HepG2 (cell line): Measurements from ENCODE around the gene SAXO1. TPM values are rescaled to one million over a fixed set of nuclear protein-coding genes. Genes with fewer than 3 reads are reported as not detected.

Source experiments
- ATAC-seq: fragments of 200-7000 bp; cut with Tn5 transposase; 3 replicates; pipeline ENCODE4 v1.9.1; 2020; ENCODE audit warnings: mild to moderate bottlenecking, moderate library complexity
- BruUV-seq: library from RNA; stranded (reverse); fragments of 400-500 nt; replicated peaks from 2 replicates; lab custom pipeline; 2021; lab: Mats Ljungman, UMichigan
- CTCF ChIA-PET: fragments of 300-600 bp; formaldehyde crosslinking; extraction: SDS; loops from one replicate; lab custom pipeline; 2021; ENCODE audit warnings: low total read pairs, inconsistent platforms, low intra/inter-chr PET ratio; lab: Yijun Ruan, JAX
- POLR2A ChIA-PET: fragments of 350-600 bp; sonication (Branson Sonifier 250); formaldehyde crosslinking; loops from one replicate; lab custom pipeline; 2020; ENCODE audit warnings: antibody characterized with exemption, inconsistent platforms; lab: Yijun Ruan, JAX
- DNase-seq: peaks from one replicate; pipeline ENCODE4 v3.0.0-alpha.2; 2015; ENCODE audit warnings: low spot score
- FAIRE-seq: peaks from 3 replicates; lab custom pipeline; 2011; peaks lifted over from hg19 to GRCh38; lab: Jason Lieb, UNC
- H2AFZ ChIP-seq: one replicate; pipeline ENCODE4 v1.6.1; 2011; ENCODE audit warnings: low read length, inconsistent platforms
- H3K27ac ChIP-seq: fragments of 300-600 bp; 3 replicates; pipeline ENCODE4 v1.8.0; 2011; ENCODE audit warnings: mixed run types, mild to moderate bottlenecking, mixed read lengths, low read length, inconsistent platforms; ENCODE audit not compliant: insufficient read depth; ENCODE audit errors: extremely low read length
- H3K27me3 ChIP-seq, 2 experiments: fragments of 200-600 bp in 1 of 2; 2 replicates in 1 of 2; 3 replicates in 1 of 2; pipeline versions ENCODE4 v1.6.0 to v1.8.0; 2011; ENCODE audit warnings: low read length in 2 of 2, mild to moderate bottlenecking in 2 of 2, moderate library complexity in 2 of 2, inconsistent platforms in 1 of 2; ENCODE audit not compliant: insufficient read depth in 2 of 2, control insufficient read depth in 1 of 2
- H3K36me3 ChIP-seq, 2 experiments: fragments of 200-600 bp in 1 of 2; replicated peaks in 1 of 2; 2 replicates in 1 of 2; 3 replicates in 1 of 2; pipeline versions ENCODE4 v1.5.1 to v1.8.0; 2011; ENCODE audit warnings: low read length in 2 of 2, inconsistent platforms in 1 of 2; ENCODE audit not compliant: insufficient read depth in 2 of 2, control insufficient read depth in 1 of 2
- H3K4me1 ChIP-seq: 2 replicates; pipeline ENCODE4 v1.5.1; 2012; ENCODE audit warnings: low read length, inconsistent platforms; ENCODE audit not compliant: insufficient read depth
- H3K4me2 ChIP-seq: 2 replicates; pipeline ENCODE4 v1.6.0; 2011; ENCODE audit warnings: low read depth, low read length, inconsistent platforms
- H3K4me3 ChIP-seq, 3 experiments: fragments of 200-600 bp in 1 of 3; sonication (generic), shearing (Covaris generic) in 1 of 3; replicated peaks in 1 of 3; 2 replicates each; pipeline ENCODE4 v1.5.1; 2011 to 2016; ENCODE audit warnings: low read length in 3 of 3, inconsistent platforms in 2 of 3, low read depth in 2 of 3, mild to moderate bottlenecking in 2 of 3, control low read depth in 1 of 3, mixed read lengths in 1 of 3; ENCODE audit not compliant: insufficient read depth in 1 of 3
- H3K79me2 ChIP-seq: one replicate; pipeline ENCODE4 v1.6.1; 2011; ENCODE audit warnings: low read length, inconsistent platforms; ENCODE audit not compliant: insufficient read depth
- H3K9ac ChIP-seq: 2 replicates; pipeline ENCODE4 v1.6.0; 2011; ENCODE audit warnings: mild to moderate bottlenecking, low read depth, low read length, inconsistent platforms; ENCODE audit not compliant: insufficient read depth
- H3K9me3 ChIP-seq: 2 replicates; pipeline ENCODE4 v1.5.1; 2012; ENCODE audit warnings: mild to moderate bottlenecking, low read length
- H4K20me1 ChIP-seq: 2 replicates; pipeline ENCODE4 v1.6.0; 2011; ENCODE audit warnings: inconsistent platforms, mild to moderate bottlenecking, low read length, moderate library complexity; ENCODE audit not compliant: insufficient read depth
- CTCF ChIP-seq: sonication (generic); formaldehyde crosslinking; IDR thresholded peaks from 2 replicates; pipeline ENCODE4 v1.5.0; 2020; ENCODE audit warnings: mild to moderate bottlenecking, missing genetic modification reagents, moderate library complexity
- NFYC ChIP-seq: IDR thresholded peaks from 2 replicates; pipeline ENCODE4 v1.6.1; 2016; ENCODE audit warnings: missing genetic modification reagents, missing compliant biosample characterization
- ZFP90 ChIP-seq: sonication (generic); formaldehyde crosslinking; IDR thresholded peaks from 2 replicates; pipeline ENCODE4 v1.8.0; 2022; ENCODE audit warnings: missing genetic modification reagents, mild to moderate bottlenecking, inconsistent platforms, borderline replicate concordance
- ZNF12 ChIP-seq: sonication (generic); formaldehyde crosslinking; IDR thresholded peaks from 2 replicates; pipeline ENCODE4 v1.5.0; 2020; ENCODE audit warnings: missing genetic modification reagents
- ZNF20 ChIP-seq: sonication (generic); formaldehyde crosslinking; IDR thresholded peaks from 2 replicates; pipeline ENCODE4 v1.4.0; 2020; ENCODE audit warnings: mild to moderate bottlenecking, moderate library complexity, missing genetic modification reagents
- ZNF549 ChIP-seq: sonication (generic); formaldehyde crosslinking; IDR thresholded peaks from 2 replicates; pipeline ENCODE4 v1.5.0; 2020; ENCODE audit warnings: missing genetic modification reagents
- ZNF713 ChIP-seq: sonication (generic); formaldehyde crosslinking; IDR thresholded peaks from 2 replicates; pipeline ENCODE4 v1.4.0; 2020; ENCODE audit warnings: mild to moderate bottlenecking, missing genetic modification reagents
- ZSCAN25 ChIP-seq: sonication (generic); formaldehyde crosslinking; IDR thresholded peaks from 2 replicates; pipeline ENCODE4 v1.8.0; 2022; ENCODE audit warnings: mild to moderate bottlenecking, missing genetic modification reagents
- WGBS: methylation state at CpG from one replicate; pipeline ENCODE4 v1.1.6; 2017; ENCODE audit warnings: low lambda C conversion rate; 5-methylcytosine and 5-hydroxymethylcytosine counted together
- in situ Hi-C: cut with HindIII; loops from 2 replicates; pipeline ENCODE4 v1.10.0; 2017; ENCODE audit warnings: low pct_unique_long_range_greater_than_20kb; ENCODE audit not compliant: extremely low pct_ligation_motif_present
- intact Hi-C: fragments of 100-400 bp; cut with micrococcal nuclease; formaldehyde crosslinking; loops from one replicate; pipeline ENCODE4 v1.10.0; 2022; ENCODE audit not compliant: unreplicated experiment
- polyA plus RNA-seq, 8 experiments: library from polyadenylated mRNA; depleted of rRNA in 3 of 8; stranded (reverse) in 7 of 8; unstranded in 1 of 8; fragments of >200 nt; fragmentation: Illumina TruSeq in 4 of 8; extraction: Trizol in 4 of 8; gene quantifications; 2 replicates each; pipeline versions ENCODE4 v1.2.1 to v1.2.3, GENCODE V29; 2011 to 2016; ENCODE audit warnings: low read depth in 4 of 8, missing spikeins in 1 of 8, mixed read lengths in 1 of 8; ENCODE audit not compliant: insufficient read depth in 1 of 8
- total RNA-seq, 5 experiments: library from RNA; depleted of rRNA; stranded (reverse); fragments of >200 nt; fragmentation: Illumina TruSeq; extraction: Trizol; gene quantifications; 2 replicates each; pipeline ENCODE4 v1.2.3, GENCODE V29; 2016; ENCODE audit warnings: low read depth in 1 of 5

The SAXO1 gene
- total and polyA plus RNA-seq, 2 of the 13 experiments (the other 11 are each of a cell fraction or from before 2014, with no cell fraction given) = not detected

DNA sequence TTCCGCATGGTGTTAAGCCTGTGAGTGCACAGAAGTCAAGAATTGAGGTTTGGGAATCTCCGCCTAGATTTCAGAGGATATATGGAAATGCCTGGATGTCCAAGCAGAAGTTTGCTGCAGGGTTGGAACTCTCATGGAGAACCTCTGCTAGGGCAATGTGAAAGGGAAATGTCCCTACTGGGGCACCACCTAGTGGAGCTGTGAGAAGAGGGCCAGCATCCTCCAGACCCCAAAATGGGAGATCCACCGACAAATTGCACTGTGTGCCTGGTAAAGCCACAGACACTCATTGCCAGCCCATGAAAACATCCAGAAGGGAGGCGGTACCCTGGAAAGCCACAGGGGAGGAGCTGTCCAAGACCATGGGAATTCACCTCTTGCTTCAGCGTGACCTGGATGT is 3.6 kb upstream of the SAXO1 start:
- ATAC-seq = peak; percentile 63; the same call in 2 of the 3 replicates
- no peak for DNase-seq
- no peak overlapping the region for H3K4me2 ChIP-seq
- no peak overlapping the region for H3K9ac ChIP-seq
- FAIRE-seq = no peak
- POLR2A ChIA-PET = no interaction called here
- in situ Hi-C loops = loop anchor here (25.0 kb wide), 1 partner anchor 1224 kb away; no protein-coding TSS in a partner anchor
- no peak overlapping the region for H2AFZ ChIP-seq
- no peak for TF ChIP-seq ZSCAN25
- TF ChIP-seq CTCF = peak; percentile 29; the same call in 1 of the 2 replicates
- TF ChIP-seq, all 625 proteins: peak for 1
- CTCF ChIA-PET = no interaction called here
- Histone ChIP-seq H3K4me1 (no peaks in the 10 kb centered on the region), H3K27me3 (0 out of 5 replicates have a peak, but pooled peaks cover 0 to 5% of the 10 kb centered on the region in 2 experiments), H3K9me3 (no peaks in the 10 kb centered on the region), H3K4me3 (no peak overlapping the region), H4K20me1 (no peaks in the 10 kb centered on the region), H3K79me2 (no peaks in the 10 kb centered on the region), H3K36me3 (no peaks in the 10 kb centered on the region), H3K27ac (no peak overlapping the region)
- intact Hi-C loops = no loop called here
- 78% methylated on average over 5 of the region's 5 CpGs for WGBS
- BruUV-seq = no TSS peak

DNA sequence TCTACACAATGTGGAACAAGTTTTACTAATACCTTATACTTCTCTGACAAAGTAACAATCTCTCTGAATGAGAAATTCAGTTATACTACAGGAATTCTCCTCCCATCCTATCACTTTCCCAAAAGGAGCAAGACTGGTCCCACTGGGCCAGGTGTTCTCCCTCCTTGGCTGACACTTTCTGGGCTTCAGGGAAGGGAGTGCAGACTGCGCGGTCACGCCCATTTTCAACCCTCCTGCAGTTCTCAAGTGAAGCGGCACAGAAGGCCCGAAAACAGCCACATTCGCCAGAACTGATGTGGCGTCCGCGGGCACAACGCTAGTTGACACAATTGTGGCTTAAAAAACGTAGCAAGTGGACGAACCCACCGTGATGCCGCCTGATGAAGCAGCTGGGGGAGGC is 603 bp downstream of the SAXO1 start:
- in situ Hi-C loops = loop anchor here (25.0 kb wide), 1 partner anchor 1220 kb away; no protein-coding TSS in a partner anchor
- Histone ChIP-seq H3K36me3 (no peaks in the 10 kb centered on the region), H3K9ac (no peak overlapping the region), H4K20me1 (no peaks in the 10 kb centered on the region), H3K27me3 (peaks cover 0 to 5% of the 10 kb centered on the region in 2 experiments; a peak in 1 of 5 replicates), H3K79me2 (no peaks in the 10 kb centered on the region)
- WGBS = 67% methylated on average over 11 of the region's 14 CpGs
- intact Hi-C loops = no loop called here
- FAIRE-seq (no peak), ATAC-seq (no peak)
- TF ChIP-seq ZNF549 (no peak), ZNF20 (CRISPR knock-in tag) (no peak), ZNF713 (CRISPR knock-in tag) (no peak), ZNF12 (CRISPR knock-in tag) (no peak), ZFP90 (no peak), NFYC (CRISPR knock-in tag) (no peak)
- TF ChIP-seq, all 625 proteins: peak for 0
- ChIA-PET CTCF (no interaction called here), POLR2A (no interaction called here)
- BruUV-seq = no TSS peak
- no peaks in the 10 kb centered on the region for H3K9me3 ChIP-seq
- H3K4me1 ChIP-seq = no peaks in the 10 kb centered on the region
- DNase-seq = no peak
- H3K4me3 ChIP-seq = no peak overlapping the region
- H3K27ac ChIP-seq = no peak overlapping the region
- no peak overlapping the region for H3K4me2 ChIP-seq
- no peak overlapping the region for H2AFZ ChIP-seq
